ENCODE results near the gene INO80D.

- TF ChIP-seq, protein P1, sequence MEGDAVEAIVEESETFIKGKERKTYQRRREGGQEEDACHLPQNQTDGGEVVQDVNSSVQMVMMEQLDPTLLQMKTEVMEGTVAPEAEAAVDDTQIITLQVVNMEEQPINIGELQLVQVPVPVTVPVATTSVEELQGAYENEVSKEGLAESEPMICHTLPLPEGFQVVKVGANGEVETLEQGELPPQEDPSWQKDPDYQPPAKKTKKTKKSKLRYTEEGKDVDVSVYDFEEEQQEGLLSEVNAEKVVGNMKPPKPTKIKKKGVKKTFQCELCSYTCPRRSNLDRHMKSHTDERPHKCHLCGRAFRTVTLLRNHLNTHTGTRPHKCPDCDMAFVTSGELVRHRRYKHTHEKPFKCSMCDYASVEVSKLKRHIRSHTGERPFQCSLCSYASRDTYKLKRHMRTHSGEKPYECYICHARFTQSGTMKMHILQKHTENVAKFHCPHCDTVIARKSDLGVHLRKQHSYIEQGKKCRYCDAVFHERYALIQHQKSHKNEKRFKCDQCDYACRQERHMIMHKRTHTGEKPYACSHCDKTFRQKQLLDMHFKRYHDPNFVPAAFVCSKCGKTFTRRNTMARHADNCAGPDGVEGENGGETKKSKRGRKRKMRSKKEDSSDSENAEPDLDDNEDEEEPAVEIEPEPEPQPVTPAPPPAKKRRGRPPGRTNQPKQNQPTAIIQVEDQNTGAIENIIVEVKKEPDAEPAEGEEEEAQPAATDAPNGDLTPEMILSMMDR (IDR thresholded peaks at IDR 0.05; ENCODE audit: insufficient read depth, low read length) = no peak
- TF ChIP-seq, protein P2, sequence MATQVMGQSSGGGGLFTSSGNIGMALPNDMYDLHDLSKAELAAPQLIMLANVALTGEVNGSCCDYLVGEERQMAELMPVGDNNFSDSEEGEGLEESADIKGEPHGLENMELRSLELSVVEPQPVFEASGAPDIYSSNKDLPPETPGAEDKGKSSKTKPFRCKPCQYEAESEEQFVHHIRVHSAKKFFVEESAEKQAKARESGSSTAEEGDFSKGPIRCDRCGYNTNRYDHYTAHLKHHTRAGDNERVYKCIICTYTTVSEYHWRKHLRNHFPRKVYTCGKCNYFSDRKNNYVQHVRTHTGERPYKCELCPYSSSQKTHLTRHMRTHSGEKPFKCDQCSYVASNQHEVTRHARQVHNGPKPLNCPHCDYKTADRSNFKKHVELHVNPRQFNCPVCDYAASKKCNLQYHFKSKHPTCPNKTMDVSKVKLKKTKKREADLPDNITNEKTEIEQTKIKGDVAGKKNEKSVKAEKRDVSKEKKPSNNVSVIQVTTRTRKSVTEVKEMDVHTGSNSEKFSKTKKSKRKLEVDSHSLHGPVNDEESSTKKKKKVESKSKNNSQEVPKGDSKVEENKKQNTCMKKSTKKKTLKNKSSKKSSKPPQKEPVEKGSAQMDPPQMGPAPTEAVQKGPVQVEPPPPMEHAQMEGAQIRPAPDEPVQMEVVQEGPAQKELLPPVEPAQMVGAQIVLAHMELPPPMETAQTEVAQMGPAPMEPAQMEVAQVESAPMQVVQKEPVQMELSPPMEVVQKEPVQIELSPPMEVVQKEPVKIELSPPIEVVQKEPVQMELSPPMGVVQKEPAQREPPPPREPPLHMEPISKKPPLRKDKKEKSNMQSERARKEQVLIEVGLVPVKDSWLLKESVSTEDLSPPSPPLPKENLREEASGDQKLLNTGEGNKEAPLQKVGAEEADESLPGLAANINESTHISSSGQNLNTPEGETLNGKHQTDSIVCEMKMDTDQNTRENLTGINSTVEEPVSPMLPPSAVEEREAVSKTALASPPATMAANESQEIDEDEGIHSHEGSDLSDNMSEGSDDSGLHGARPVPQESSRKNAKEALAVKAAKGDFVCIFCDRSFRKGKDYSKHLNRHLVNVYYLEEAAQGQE (IDR thresholded peaks at IDR 0.05; ENCODE audit: insufficient replicate concordance, low read depth) = no peak
- TF ChIP-seq SPI1 (IDR thresholded peaks at IDR 0.05; ENCODE audit: borderline replicate concordance, low read depth) = no peak
Observed at GRCh38 chr2:206011018-206011614, 74.9 kb downstream of the INO80D start.
